A673 (cell line): Measurements from ENCODE around the gene EPHB2.

Source experiments
- CTCF ChIP-seq: fragments of 300-800, 200-600 bp; sonication (generic); conservative IDR thresholded peaks from 2 replicates; pipeline ENCODE4 v1.5.1; 2017; ENCODE audit warnings: low read depth, mild to moderate bottlenecking, antibody characterized with exemption, low read length, moderate library complexity, mixed read lengths
- EZH2 ChIP-seq: fragments of 200-600 bp; sonication (generic); IDR thresholded peaks from 2 replicates; pipeline ENCODE4 v1.6.1; 2017; ENCODE audit warnings: borderline replicate concordance, low read depth, mild to moderate bottlenecking, mixed read lengths, antibody characterized with exemption, low read length; ENCODE audit not compliant: poor library complexity, severe bottlenecking

GRCh38 chr1:22745669-22746585, 35.3 kb downstream of the EPHB2 start:
- TF ChIP-seq CTCF (no peak), EZH2 (no peak)
